Body of pancreas (tissue), 4 donors: ENCODE results near the gene C14orf132.

Experiments
- CTCF ChIP-seq, 7 experiments: fragments of 450-650 bp in 4 of 7; fragments of 200-600 bp in 3 of 7; sonication (generic) in 3 of 7; IDR thresholded peaks; one replicate each; pipeline ENCODE4 v1.5.1; 2016 to 2019; ENCODE audit warnings: antibody characterized with exemption in 7 of 7
- POLR2A ChIP-seq, 3 donors: fragments of 450-650 bp; IDR thresholded peaks; one replicate each; pipeline ENCODE4 v1.6.1; 2016; ENCODE audit warnings: antibody characterized with exemption in 3 of 3, mild to moderate bottlenecking in 2 of 3

GRCh38 chr14:96057738-96058137 is 18.6 kb downstream of the C14orf132 start:
- no peak for TF ChIP-seq CTCF (IDR thresholded peaks at IDR 0.05)
- TF ChIP-seq POLR2A (IDR thresholded peaks at IDR 0.05): no peak
